ENCODE measurements around the gene PPFIA1. TPM values are rescaled to one million over a fixed set of nuclear protein-coding genes. Genes with fewer than 3 reads are reported as not detected.

The PPFIA1 gene
- total RNA-seq, 1 experiment from 2014 or later: 63.4 TPM

DNA sequence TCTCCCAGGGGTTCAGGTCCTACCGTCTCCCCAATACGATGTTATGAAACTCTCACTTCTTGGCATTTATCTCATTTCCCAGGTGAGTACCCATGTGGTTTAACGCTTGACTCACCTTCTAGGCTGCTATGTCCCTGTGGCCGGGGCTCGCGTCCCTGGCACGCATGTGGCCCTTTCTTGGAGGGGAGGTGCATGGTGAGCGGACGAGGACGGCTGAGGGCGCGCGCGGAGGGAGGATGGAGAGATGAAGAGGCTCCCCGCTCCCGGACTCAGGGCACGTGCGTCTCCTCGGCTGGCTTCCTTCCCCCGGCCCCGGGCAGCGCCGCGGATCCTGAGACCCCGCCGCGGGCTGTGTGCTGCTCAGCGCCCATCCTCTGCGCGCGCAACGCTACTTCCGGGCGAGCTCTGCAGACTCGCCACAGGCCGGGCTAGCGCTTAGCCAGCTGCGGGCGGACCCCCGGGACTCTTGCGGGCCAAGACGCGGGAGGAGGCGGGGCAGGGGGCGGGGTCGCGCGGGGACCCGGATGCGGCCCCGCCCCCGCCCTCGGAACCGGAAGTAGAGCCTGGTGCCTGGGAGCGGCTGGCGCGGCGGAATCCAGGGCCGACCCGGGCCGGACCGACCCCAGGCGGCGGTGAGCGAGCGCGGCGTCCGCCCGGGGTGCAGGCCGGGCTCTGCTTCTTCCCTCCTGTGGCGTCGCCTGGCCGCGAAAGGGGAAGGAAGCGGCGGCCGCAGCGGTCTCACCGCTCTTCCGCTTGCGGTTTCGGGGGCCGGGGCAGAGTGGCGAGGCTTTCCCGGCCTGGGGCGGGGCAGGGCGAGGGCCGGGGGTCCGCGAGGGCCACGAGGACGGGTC is 127.7 kb downstream of the PPFIA1 start, which contains the start of gene CTTN:
CTTN (plus strand) TSS at position 547 of the 851 bp plus-strand sequence. CDS start 8,769 bp downstream, outside the sequence.
- peaks cover 25 to 26% of the 10 kb centered on the region in 2 experiments for H3K4me1 Mint-ChIP-seq
- no CpG with 5 or more reads among the region's 93 CpGs for WGBS (ENCODE audit: extremely low coverage, insufficient read length, low lambda C conversion rate)
- TF ChIP-seq, protein P1, sequence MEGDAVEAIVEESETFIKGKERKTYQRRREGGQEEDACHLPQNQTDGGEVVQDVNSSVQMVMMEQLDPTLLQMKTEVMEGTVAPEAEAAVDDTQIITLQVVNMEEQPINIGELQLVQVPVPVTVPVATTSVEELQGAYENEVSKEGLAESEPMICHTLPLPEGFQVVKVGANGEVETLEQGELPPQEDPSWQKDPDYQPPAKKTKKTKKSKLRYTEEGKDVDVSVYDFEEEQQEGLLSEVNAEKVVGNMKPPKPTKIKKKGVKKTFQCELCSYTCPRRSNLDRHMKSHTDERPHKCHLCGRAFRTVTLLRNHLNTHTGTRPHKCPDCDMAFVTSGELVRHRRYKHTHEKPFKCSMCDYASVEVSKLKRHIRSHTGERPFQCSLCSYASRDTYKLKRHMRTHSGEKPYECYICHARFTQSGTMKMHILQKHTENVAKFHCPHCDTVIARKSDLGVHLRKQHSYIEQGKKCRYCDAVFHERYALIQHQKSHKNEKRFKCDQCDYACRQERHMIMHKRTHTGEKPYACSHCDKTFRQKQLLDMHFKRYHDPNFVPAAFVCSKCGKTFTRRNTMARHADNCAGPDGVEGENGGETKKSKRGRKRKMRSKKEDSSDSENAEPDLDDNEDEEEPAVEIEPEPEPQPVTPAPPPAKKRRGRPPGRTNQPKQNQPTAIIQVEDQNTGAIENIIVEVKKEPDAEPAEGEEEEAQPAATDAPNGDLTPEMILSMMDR (conservative IDR thresholded peaks at IDR 0.05): no peak

More for the DNA sequence above, 127.7 kb downstream of the PPFIA1 start, which contains the start of gene CTTN:
- Histone ChIP-seq H3K9me3 (ENCODE audit: control insufficient read depth, low read depth, low read length) (no peaks in the 10 kb centered on the region), H3K14ac (ENCODE audit: insufficient read depth, low read length) (peak within 1 kb of the TSS; percentile 78), H2BK12ac (ENCODE audit: insufficient read length, low read depth, low read length) (no peak within 1 kb of the TSS), H2BK120ac (ENCODE audit: low read depth, low read length, poor library complexity, severe bottlenecking) (no peak within 1 kb of the TSS), H3K79me2 (ENCODE audit: insufficient read depth, low read length) (peaks cover 26% of the 10 kb centered on the region; the same call in 1 of the 2 replicates), H4K5ac (ENCODE audit: insufficient read length, low read depth, low read length) (no peak within 1 kb of the TSS), H4K20me1 (ENCODE audit: control insufficient read depth, insufficient read depth, insufficient read length) (no peaks in the 10 kb centered on the region), H4K8ac (replicated peaks; ENCODE audit: insufficient read length, low read depth, low read length) (no peak within 1 kb of the TSS), H3K23me2 (ENCODE audit: insufficient read length, low read depth, low read length, poor library complexity, severe bottlenecking) (peaks cover 17% of the 10 kb centered on the region), H2BK5ac (ENCODE audit: insufficient read length, low read length) (no peak within 1 kb of the TSS), H3K4ac (ENCODE audit: low read depth, low read length) (no peak within 1 kb of the TSS), H2AK5ac (ENCODE audit: insufficient read length, low read length) (no peak within 1 kb of the TSS), H3K23ac (ENCODE audit: insufficient read length, low read depth, low read length) (no peak within 1 kb of the TSS), H2BK20ac (ENCODE audit: low read depth, low read length, poor library complexity, severe bottlenecking) (no peak within 1 kb of the TSS), H3K56ac (ENCODE audit: insufficient read length, low read depth, low read length) (no peak within 1 kb of the TSS), H2BK15ac (ENCODE audit: low read depth, low read length) (no peak within 1 kb of the TSS), H3K4me1 (ENCODE audit: insufficient read depth, low read length) (no peaks in the 10 kb centered on the region), H3K79me1 (ENCODE audit: insufficient read depth, low read depth, low read length, poor library complexity, severe bottlenecking) (peaks cover 2% of the 10 kb centered on the region), H3T11ph (ENCODE audit: low read length) (no peak within 1 kb of the TSS), H3K9ac (ENCODE audit: extremely low read depth, insufficient read length, low read length) (peak within 1 kb of the TSS; percentile 75), H2AFZ (ENCODE audit: low read length) (no peak within 1 kb of the TSS), H3K18ac (ENCODE audit: insufficient read length, low read depth, low read length) (peak within 1 kb of the TSS; percentile 87), H4K91ac (ENCODE audit: insufficient read length, low read depth, low read length) (no peak within 1 kb of the TSS), H3K4me2 (ENCODE audit: insufficient read depth, insufficient read length, low read length) (peak within 1 kb of the TSS; percentile 89), H3K27me3 (ENCODE audit: insufficient read depth, low read length) (no peaks in the 10 kb centered on the region), H3K27ac (ENCODE audit: insufficient read length, low read depth, low read length) (no peak within 1 kb of the TSS)
- peak; percentile 96 for DNase-seq
- Mint-ChIP-seq H3K36me3 (ENCODE audit: insufficient read depth in 1 of 3, low read depth in 3 of 3) (peaks cover 21 to 34% (median 30%) of the 10 kb centered on the region in 3 experiments), H3K9me3 (no peaks in the 10 kb centered on the region), H3K27me3 (ENCODE audit: low read depth) (no peaks in the 10 kb centered on the region), H3K4me3 (peak within 1 kb of the TSS; percentile 86 to 97), H3K27ac (peak within 1 kb of the TSS; percentile 8 to 91 (median 76); a peak in 5 of 7 replicates)

Measured in H9 (cell line).